T-helper 2 cell treated with Interferon-gamma antibody and Interleukin-4, amounts not matched to agents 100 ng/mL and 5 ng/mL, for 36 hours (primary cell): Measurements from ENCODE around the gene EIF2AK2. TPM values are rescaled to one million over a fixed set of nuclear protein-coding genes. Genes with fewer than 3 reads are reported as not detected.

Experiments used
- total RNA-seq: library from RNA; stranded (reverse); gene quantifications from 2 replicates; pipeline ENCODE4 v1.2.3, GENCODE V29; 2022

EIF2AK2 gene
- total RNA-seq, 1 donor from 2014 or later = 56.5 TPM

Other genes starting within 250 kb of the EIF2AK2 start
- gene STRN, start 190.4 kb downstream of the EIF2AK2 start, total RNA-seq = 34.5 and 35.2 TPM in 2 replicates
- gene HEATR5B, start 72.6 kb downstream of the EIF2AK2 start, total RNA-seq = 22.1 and 23.4 TPM in 2 replicates
- gene GPATCH11, start 72.5 kb downstream of the EIF2AK2 start, total RNA-seq = 13.0 and 15.7 TPM in 2 replicates
- not detected in 2 replicates for gene SULT6B1, start 31.7 kb upstream of the EIF2AK2 start, total RNA-seq
- gene CEBPZOS, start 39.5 kb upstream of the EIF2AK2 start, total RNA-seq = 34.9 and 38.9 TPM in 2 replicates
- 44.3 and 49.9 TPM in 2 replicates for gene CEBPZ, start 74.6 kb upstream of the EIF2AK2 start, total RNA-seq
- 19.6 and 20.2 TPM in 2 replicates for gene NDUFAF7, start 74.7 kb upstream of the EIF2AK2 start, total RNA-seq
- 11.1 TPM in 2 replicates for gene PRKD3, start 167.9 kb upstream of the EIF2AK2 start, total RNA-seq
- gene QPCT, start 187.7 kb upstream of the EIF2AK2 start, total RNA-seq = 0.18 TPM in 1 of 2 replicates, not detected in the other